ENCODE measurements around the gene INHBA.
A peak's percentile ranks its signal among the peaks of the same experiment; 100 is the strongest.

Gene INHBA

DNA sequence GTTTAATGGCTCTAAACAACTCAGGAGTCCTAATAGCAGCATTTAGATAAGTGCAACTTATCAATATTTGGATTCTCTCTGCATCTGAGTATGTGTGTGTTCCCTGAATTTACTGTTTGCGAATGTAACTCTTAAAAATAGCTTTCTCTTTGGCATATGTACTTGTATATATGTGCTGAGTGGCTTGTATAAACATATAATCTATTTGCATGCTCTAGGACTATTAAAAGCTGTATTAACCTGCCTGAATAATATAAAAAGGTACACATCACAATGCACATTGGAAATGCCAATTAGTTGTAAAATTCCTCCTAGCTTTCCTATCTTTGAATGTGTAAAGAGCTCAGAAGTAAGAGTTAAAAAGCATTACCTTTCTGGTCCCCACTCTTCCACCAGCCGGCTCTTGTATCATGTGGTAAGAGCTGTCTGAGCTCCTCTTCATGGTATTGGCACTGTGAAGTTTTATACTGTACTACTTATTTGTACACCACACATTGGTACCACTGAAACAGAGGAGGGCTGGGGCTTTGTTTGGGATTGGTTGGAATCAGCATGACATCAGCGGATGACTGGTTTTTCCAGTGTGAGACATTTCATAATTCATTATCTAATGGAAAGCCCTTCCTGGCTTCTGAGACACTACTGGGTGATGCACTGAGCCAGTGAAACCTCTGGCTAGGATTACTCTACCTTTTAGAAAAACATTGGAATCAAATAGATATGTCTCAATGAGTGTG, at the start of gene INHBA:
INHBA (minus strand) TSS at position 456 of the 737 bp plus-strand sequence. CDS start 2,716 bp downstream, outside the sequence.
- DNase-seq, result peak; percentile 55 to 74 (median 67)

DNA sequence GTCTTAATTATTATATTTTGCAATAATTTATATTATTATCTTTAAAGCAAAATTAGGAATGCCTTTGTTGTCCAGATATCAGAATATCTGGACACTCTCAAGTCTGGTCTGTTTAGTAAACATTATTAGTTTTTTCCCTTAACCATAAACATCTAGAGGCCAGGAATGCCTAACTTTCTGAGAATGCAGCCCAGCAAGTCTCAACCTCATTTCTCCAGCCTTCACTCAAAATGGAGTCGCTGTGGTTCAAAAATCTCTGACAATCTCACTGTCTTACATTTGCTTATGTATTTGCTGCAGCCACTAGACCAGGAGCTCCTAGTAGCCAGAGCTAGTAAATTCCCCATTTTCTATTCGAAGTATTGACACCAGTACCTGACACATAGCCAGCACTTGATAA, 49.7 kb upstream of the INHBA start:
- DNase-seq, result no peak

DNA sequence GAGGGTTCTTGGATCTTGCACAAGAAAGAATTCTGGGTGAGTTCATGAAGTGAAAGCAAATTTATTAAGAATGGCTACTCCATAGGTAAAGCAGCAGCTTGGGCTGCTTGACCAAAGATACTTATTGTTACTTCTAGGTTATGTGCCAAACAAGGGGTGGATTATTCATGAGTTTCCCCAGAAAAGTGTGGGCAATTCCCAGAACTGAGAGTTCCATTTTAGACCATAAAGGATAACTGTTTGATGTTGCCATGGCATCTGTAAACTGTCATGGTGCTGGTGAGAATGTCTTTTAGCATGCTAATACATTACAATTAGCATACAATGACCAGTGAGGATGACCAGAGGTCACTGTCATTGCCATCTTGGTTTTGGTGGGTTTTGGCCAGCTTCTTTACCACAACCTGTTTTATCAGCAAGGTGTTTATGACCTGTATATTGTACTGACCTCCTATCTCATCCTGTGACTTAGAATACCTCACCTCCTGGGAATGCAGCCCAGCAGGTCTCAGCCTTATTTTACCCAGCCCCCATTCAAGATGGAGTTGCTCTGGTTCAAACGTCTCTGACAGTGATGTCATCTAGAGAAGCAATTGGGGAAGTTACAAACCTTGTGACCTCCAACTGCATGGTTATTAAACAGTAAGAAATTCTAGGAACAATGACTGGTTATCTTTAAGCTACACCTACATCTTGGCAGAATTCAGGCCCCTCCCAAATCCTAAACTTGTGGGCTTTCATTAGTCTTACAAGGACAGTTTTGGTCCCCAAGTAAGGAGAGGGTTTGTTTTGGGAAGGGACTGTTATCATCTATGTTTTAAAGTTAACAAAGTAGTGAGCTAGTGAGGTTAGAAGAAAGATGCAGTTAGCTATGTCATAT, 48.0 kb upstream of the INHBA start:
- peak in 1 of 3 donors; percentile 54 for DNase-seq

DNA sequence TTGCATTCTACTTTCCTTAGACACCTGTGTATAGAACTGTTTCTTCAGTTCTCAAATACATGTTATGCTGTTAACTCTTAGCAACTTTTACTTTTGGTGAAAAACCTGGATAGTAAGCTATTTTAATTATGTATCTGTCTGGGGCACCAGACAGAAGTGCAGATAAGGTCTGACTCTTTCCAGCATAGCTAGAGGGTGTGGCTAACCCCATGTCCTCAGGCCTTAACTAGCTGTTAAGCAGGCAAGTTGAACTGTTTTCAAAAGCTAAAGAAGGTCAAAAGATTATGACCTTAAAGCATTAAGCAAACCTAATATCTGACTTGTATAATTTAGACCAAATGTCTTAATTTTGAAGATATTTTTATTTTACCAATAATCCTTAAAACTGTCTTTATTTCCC, 45.1 kb upstream of the INHBA start:
- DNase-seq, result no peak

DNA sequence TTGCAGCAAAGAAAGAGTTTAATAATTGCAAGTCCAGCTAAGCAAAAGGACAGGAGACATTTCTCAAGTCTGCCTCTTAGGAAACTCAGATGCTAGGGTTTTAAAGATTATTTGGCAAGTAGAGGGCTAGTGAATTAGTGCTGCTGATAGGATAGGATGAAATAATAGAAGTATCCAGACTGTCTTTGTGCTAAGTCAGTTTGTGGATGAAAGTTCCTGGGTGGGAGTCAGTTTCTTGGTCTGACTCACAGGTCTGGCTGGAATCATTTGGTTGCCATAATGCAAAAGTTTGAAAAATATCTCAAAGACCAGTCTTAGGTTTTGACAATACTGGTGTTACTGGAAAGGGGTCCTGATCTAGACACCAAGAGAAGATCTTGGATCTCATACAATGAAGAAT, 42.6 kb upstream of the INHBA start:
- no peak for DNase-seq

DNA sequence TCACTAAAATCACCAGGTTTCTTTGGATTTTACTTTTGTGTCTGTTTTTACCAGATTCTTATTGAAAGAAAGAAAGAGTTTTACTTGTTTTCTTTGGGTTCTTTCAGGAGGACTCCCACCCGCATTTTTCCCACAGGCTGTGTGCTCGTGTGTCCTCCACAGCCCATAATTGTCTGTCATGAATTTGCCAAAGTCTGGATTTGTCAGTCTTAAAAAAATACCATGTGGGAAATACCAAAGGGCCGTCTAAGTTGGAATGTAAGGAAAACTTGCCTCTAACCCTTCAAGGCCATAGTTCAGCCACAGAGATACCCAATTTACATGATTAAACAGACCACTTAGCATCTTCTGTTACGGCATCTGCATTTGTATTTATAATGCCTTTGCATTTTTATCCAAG, 41.3 kb upstream of the INHBA start:
- DNase-seq, result no peak

DNA sequence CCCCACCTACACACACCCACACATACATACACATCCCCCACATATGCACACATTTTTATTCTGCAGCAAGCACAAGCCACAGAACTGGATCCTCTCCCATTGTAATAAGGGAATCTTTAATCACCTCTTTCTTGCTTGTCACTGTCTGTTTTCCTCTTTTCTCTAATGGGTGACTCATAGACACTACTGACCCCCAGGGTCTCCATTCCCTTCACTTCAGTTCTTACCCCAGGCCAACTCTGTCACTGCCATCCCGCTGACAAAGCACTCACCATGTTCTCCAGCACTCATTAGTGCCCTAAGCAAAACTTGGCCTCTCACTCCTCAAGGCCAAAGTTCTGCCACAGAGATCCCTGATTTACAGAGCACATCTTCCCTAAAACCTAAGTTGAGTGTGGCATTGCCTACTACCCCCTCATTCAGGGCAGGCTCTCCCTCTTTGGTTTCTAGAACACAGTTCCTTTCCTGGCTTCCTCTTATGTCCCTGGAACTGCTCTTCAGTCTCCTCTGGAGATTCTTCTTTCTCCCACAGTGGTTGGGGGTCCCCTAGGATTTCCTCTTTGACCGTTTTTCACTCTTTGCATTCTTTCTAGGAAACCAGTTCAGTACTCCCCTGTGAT, 39.6 kb upstream of the INHBA start:
- no peak for DNase-seq

DNA sequence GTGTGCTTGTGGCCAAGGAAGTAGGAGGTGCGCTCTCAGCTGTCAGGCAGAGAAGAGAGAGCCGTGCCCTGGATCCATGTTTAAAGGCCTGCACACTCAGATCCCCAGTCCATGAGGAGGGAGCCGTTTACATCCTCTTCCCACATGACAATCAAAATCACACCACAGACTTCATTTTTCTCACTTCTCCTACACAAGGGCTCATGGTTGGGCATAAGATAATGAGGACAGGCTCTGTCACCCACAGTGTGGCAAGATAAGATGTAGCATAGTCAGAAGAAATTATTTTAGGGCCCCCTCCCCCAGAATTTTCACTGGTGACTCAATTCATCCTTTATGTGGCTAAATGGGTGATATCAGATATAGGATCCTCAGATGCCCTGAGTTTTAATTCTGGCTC, 35.9 kb upstream of the INHBA start:
- DNase-seq, result peak in 1 of 3 donors; percentile 26

DNA sequence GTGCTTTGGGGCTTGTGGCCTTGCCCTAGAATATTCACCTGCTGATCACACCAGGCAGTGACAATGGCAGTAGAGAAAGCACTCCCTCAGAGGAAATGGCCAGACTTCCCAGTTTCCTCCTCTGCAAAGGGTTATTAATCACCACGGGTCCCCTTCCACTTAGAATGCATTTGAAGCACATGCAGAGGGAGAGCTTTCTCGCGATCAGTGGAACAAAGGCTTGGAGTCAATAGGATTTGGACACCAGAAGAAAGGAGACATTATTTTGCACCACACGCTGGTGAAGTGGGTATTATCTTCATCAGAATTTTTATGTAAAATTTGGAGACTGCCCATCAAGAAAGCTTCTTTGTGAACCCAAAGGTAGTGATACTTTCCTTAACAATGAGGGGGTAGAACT, 35.4 kb upstream of the INHBA start:
- peak; percentile 37 to 45 (median 38) for DNase-seq

DNA sequence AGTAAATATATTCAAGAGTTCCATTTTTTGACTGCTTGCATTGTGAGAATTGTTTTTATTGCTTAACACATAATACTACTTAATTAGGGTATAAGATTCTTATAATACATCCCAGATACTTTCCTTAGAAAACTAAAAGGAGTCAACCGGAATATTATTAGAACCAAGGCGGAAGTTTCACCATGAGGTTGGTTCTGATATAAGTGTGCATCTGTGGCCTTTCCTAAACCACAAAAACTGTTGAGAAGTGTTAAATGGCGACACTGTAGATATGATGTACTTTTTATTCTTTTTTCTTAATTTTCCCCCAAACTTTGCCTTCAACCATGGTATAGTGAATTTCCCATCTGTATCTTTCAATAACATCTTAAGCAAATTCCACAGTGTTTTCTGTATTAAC, 32.3 kb upstream of the INHBA start:
- DNase-seq, result no peak

DNA sequence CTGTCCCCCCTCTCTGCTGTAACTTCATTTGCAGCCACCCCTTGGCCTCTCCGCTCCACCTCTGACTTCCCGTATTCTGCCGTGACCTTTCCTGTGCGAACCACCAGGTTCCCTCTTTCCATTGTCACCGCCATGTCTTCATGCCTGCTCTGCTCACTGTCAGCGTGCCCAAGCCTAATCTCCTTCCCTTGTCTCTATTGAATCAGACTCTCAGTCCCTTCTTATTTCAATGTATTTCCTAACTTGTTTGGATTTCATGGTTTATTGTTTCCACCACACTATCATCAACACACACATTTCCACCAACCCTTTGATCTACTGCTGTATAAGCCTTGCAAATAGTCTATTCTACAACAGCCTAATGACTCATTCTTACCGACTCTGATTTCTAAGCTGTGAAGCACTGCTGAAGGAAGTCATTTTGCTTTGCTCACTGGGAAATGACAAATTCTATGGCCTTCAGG, 30.0 kb upstream of the INHBA start:
- peak in 1 of 3 donors; percentile 53 for DNase-seq

DNA sequence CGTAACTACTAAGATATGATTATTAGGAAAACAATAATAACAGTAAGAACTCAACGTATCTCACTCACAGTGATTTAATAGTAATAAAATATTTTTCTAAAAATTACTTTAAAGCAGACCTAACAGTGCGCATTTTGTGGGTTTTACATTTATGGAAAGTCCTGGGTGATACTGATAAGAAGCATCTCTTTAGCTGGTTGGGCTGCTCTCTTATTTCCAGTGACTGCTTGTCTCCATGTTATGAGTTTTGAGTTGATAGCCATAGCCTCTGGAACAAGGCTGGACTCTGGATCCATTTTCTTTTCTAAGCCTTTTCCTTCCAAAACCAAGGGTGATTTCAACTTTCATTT, 29.5 kb upstream of the INHBA start:
- DNase-seq, result no peak

DNA sequence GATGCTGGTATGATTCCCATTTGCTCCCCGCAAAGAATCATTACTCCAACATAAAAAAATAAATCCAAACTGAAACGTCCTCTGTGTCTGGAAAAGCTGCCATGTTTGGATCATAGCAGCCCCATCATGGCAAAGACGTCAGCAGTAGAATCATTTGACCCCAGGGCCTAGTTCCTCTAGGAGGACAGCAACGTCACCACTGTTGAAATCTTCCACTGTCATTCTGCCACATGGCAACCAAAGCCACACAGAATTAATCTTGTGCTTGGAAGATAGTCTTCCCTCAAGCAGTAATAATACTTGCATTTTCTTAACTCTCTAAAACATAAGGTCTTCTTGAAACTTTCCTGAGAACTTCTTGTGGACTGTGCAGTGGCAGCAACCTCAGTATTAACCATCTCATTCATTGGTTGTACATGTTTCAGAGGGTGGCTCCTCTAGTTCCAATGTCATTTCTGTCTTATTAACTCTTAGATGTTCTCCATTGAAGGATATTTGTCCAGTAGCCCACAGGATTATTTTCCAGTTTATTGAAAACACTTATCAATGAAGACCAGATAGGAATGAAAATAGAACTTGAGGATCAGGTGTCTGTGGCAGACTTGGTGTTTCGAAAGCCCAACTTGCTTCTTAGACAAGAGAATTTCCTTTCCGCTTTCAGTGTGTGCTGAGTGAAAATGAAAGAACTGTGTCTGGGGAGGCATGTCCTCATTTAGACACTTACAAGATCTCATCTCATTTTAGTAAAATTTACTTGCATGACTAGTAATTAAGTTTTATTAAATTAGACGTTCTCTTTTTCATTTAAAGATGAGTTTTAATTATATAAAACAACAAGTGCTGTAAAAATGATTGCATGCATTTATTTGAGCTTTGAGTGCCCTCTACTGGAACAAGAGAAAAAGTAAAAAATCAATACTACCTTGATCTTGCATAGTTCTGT, 28.9 kb upstream of the INHBA start:
- DNase-seq, result peak; percentile 47 to 82 (median 58)

DNA sequence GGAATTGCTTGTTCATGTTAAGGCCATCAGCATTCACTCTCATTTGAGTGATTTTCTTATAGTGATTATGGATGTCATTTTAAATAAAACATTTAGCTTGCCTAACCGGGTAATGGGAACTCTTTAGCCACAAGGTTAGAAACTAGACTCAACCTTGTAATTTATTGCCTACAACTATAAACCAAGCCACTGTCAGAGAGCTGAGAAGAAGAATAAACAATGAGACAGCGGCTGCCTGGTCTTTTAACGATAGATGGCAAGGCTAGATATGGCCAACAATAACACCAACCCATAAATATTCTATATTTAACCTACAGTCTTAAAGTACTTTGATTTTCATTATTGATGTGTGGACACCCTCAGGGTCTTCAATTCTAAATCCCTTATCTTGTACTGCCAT, 27.8 kb upstream of the INHBA start:
- no peak for DNase-seq

DNA sequence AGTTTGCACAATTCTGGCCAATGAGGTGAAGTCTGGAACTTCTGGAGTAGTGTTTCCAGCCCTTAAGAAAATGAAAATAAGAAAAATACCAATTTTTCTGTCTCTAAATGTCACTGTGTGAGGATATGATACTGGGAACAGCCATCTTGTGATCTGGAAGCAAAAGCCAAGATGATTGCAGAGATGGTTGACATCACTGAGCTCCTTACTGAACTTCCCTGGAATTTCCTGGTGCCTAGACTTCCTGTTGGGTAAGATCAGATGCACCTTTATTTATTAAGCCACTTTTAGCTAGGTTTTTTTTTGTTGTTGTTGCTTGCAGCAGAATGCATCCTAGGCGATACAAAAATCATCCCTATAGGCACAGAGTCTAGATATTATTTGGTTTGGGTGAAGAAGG, 27.3 kb upstream of the INHBA start:
- DNase-seq, result peak in 1 of 3 donors; percentile 53

DNA sequence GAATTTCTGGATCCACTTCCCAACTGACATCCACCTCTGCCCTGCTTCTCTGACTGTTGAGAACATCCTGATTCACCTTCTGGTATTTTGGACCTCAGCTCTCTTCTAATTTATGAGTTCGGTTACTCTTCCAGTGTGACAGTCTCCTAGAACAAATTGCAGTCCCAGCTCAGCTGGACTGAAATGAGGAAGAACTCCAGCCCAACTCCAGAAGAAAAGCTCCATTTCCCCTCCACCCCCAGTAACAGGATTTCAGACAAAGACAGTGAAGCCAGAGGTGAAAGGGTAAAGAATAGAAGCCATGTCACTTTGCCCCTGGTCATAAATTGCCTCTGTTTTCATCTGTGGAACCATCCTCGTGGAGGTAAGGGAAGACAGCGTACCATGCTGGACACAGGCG, 26.2 kb upstream of the INHBA start:
- peak in 1 of 3 donors; percentile 32 for DNase-seq

DNA sequence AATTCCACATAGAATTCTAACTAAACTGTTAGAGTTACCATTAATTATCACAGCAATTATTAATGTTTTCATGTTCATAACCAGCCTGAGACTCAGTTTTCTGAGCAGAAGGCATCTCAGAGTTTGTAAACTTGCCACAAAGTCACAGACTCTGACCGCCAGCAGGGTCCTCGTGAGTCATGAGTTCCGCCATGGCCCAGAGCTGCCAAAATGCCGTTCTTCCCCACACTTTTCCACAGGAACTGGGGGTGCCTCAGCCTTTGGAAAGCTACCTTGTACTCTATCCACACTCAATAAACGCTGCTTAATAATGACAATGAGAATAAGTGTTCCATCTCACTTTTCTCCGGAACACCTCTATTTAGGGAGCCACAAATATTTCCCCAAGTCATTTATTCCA, 22.1 kb upstream of the INHBA start:
- no peak for DNase-seq

DNA sequence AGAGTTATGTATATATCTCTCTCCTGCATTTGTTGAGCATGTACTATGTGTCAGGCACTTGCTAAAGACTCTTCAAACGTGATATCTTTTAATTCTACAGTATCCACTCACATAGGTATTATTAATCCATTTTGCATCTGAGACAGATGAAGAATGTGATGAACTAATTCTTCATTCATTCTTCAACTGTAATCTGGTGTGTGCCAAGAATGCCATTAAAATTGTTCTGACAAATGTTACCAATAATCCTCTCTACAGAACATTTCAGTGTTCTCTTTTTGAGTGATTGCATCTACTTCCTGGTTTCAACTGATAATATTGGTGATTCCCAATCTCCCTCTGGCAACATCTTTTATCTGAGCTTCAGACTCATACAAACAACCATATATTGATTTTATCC, 18.0 kb upstream of the INHBA start:
- DNase-seq, result no peak

DNA sequence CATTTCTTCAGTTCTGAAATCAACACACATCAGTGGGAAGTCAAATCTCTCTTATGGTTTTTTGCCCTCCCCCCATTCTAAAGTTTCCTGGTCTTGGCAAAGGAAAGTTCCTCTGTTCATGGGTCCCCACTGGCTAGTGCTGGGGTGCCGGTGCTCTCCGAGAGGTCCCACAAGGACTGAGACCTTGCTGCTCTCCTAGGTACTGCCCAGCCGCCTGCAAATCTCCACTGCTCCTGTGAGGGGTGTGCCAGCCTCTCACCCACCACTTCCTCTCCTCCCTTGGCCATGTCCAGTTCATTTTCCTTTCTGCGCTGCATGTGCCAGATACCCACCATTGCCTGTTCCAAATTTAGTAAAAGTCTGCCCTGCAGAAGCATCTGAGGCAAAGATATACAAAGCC, 17.2 kb upstream of the INHBA start:
- DNase-seq, result no peak

DNA sequence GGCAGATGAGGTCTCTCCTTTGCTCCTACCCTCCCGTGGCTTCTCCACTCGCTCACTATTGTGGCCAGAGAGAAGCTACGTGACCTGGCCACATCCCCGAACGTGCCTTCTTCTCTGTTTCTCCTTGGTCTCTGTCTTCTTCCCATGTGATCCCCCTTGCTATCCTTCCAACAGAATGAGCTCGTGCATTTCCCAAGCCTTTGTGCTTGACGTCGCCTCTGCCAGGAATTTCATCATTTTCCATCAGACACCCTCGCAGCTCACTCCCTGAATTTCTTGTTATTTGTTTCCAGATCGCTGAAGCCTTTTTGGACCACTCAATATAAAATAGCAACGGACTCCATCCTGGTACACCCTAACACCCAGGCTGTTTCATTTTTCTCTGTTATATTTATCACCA, 13.8 kb upstream of the INHBA start:
- no peak for DNase-seq

DNA sequence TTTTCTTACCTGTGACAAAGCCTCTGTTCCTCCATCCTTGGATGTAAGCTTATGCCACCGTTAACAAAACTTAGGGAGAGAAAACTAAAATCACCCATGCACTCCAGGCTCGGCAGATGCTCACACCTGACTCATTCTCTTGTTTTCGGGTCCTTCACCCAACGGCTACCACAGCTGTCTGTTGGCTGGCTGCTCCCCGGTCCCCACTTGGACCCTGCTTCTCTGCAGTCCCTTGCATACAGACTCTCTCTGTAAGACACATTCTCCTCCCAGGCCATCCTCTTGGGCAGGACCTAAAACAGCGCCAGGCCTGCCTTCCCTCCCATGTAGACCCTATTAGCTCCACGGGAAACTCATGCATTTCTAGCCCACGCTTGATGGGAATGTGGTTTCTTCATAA, 12.1 kb upstream of the INHBA start:
- DNase-seq, result no peak

DNA sequence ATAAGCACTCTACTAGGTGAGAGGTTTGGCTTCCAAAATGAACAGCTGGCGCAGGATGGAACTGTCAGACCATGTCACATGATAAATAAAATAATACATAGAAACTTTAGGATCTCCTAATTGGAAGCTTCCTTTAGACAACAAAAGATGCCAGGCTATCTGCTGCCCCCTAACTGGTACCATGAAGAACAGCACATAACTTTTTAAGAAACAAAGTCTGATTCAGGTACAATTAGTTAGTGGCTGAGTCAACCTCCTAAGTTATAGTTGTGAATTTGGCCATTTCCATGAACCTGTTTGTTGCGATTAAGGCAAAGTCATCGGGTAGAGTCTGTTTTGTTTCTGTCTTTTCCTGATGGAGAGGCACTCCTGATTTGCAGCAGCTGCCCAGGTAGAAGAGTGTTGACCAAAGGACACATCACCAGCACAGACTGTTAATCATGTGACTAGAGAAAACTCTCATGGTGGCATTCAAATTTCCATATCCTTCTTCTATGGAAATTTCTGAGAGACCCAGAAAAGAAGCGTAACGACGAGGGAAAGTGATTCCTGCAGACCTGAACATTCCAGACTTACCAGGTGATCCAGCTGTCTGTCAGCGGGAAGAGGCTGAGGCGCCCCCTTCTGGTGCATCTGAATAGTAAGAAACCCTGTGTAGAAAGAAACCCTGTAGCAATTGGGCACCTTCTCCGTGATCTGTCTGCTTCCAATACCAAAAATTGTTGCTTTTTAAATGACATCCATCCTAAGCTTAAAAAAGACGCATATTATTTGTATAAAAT, 8.6 kb upstream of the INHBA start:
- peak in 1 of 3 donors; percentile 38 for DNase-seq

Data from suppressor macrophage treated with lipopolysaccharide for 1 hour (primary cell).